NCI-H748 (cell line): Measurements from ENCODE around the gene SYNC.
"Not testable (repeated sequence)": the region's sequence is repeated elsewhere in the genome, so short reads cannot be mapped to it uniquely, and the experiment has no call there.

Experiments used
- DNase-seq: peaks from one replicate; lab custom pipeline; 2025; ENCODE audit not compliant: unreplicated experiment; lab: John Stamatoyannopoulos, UW

SYNC gene

DNA sequence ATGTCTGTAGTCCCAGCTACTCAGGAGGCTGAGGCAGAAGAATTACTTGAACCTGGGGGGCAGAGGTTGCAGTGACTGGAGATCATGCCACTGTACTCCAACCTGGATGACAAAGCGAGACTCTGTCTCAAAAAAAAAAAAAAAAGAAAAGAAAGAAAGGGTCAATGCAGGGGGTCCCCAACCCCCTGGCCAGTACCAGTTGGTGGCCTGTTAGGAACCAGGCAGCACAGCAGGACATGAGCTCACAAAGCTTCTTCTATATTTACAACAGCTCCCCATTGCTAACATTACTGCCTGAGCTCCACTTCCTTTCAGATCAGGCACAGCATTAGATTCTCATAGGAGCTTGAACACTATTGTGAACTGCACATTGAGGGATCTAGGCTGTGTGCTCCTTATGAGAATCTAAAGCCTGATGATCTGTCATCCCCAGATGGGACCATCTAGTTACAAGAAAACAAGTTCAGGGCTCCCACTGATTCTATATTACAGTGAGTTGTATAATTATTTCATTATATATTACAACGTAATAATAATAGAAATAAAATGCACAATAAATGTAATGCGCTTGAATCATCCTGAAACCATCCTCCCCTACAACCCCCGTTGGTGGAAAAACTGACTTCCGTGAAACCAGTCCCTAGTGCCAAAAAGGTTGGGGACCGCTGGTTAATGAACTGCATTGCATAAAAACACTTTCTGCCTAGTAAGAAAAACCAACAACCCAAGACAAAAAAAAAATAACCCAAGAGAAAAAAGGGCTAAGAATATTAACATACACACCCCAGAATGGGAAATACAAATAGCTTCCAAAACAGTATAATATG, 55.0 kb downstream of the SYNC start:
- DNase-seq: no peak

DNA sequence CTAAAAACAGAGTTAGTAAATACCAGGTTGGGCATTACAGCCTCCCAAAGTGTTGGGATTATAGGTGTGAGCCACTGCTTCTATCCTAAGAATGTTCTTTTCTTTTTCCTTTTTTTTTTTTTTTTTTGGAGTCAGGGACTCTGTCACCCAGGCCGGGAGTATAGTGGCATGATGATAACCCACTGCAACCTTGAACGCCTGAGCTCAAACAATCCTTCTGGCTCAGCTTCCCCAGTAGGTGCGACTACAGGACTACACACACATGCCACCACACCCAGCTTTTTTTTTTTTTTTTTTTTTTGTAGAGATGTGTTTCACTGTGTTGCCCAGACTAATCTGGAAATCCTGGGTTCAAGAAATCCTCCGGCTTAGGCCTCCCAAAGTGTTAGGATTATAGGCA, 58.1 kb downstream of the SYNC start:
- no peak for DNase-seq

DNA sequence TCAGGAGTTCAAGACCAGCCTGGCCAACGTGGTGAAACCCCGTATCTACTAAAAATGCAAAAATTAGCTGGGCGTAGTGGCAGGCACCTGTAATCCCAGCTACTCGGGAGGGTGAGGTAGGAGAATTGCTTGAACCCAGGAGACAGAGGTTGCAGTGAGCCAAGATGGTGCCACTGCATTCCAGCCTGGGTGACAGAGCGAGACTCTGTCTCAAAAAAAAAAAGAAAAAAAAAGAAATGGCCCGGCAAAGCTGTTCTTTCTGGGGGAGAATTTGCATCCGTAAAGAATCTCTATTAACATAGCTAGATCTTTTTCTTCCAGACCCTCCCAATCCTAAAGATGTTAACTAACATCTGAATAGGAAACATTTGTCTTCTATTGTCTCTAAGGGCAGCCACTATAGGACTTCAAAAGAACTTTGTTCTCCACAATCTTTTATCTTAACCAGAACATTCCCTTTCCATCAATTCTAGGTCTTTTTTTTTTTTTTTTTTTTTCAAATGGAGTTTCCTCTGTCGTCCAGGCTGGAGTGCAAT, 60.2 kb downstream of the SYNC start:
- not testable (repeated sequence) for DNase-seq

DNA sequence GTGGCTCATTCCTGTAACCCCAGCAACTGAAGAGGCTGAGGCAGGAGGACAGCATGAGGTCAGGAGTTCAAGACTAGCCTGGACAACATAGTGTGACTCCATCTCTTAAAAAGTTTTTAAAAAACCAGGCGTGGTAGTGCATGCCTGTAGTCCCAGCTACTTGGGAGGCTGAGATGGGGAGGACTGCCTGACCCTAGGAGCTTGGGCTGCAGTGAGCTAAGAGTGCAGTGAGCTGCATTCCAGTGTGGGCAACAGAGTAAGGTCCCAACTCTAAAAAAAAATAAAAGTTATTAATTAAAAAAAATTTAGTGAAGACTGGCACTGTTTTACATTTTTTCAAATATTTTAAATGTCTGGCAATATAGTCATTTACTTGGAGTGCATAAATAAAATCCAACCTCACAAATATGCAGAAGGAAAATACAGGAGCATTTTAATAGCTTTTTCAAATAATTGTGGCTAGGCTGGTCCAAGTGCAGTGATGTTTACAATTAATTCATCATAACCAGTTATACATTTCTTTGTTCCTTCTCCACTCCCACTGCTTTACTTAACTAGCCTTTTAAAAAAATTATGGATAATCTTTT, 63.0 kb downstream of the SYNC start:
- DNase-seq: no peak

DNA sequence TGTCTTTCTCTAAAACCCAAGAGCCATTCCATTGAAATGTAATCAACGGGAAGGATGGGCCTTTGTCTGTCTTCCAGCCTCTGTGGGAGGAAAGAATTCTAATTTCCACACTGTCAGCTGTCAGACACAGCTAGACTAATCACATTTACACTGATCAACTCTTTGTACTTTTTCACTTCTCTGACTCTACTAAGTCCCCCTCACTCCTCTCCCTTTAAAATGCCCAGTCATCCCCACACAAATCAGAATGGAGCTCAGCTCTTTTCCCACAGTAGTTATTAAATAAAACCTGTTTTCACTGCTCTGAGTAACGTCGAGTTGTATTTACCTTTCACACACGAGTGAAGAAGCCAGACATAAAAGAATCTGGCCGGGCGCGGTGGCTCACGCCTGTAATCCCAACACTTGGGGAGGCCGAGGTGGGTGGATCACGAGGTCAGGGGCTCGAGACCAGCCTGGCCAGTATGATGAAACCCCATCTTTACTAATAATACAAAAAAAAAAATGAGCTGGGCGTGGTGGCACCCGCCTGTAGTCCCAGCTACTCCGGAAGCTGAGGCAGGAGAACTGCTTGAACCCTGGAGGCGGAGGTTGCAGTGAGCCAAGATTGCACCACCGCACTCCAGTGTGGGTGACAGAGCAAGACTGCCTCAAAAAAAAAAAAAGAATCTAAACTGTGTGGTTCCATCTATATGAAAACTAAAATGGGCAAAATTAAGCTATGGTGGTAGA, 65.5 kb downstream of the SYNC start:
- DNase-seq: no peak

DNA sequence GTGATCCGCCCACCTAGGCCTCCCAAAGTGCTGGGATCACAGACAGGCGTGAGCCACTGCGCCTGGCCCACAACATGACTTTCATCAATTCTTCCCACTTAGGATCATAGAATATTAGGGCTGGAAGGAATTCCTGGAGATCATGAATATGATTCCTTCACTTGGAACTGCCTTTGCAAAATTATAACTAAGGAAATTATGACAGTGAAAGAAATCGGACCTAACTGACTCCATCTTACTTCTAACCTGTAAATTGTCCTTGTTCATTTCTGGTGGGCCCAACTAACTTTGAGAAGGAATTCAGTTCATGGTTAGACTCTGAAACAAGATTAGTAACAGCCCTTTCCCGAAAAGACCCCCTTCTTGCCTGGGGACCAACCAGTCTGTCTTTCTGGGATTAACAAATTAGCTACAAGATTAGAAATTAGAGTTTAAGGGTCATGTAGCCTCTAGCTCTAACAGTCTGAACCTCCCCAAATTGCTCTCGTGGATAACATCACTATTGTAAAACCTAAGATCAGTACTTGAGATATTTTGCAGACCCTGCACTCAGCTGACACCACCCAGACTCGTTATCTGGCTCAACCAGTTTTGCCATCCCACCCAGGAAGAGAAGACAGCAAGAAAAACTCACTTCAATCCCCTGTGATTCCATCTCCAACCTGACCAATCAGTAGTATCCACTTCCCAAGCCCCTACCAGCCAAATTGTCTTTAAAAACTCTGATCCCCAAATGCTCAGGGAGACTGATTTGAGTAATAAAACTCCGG, 66.9 kb downstream of the SYNC start:
- DNase-seq: no peak

DNA sequence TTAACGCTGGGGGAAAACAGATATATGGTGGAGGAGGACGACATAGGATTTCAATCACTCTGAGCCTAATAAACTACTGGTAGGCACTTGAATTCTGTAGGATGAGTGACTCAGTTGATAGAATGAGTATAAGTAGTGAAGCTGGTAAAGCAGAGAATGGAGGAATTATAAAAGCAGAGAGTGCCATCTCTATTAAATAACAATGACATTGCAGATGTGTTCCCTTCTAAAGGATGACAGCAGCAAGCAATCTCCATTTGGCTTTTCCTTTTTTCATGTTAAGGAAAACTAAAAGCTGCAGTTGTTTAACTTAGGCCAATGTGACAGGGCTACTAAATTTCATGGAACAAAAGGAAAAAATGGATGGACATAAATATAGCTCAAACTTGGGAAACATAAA, 69.7 kb downstream of the SYNC start:
- no peak for DNase-seq

DNA sequence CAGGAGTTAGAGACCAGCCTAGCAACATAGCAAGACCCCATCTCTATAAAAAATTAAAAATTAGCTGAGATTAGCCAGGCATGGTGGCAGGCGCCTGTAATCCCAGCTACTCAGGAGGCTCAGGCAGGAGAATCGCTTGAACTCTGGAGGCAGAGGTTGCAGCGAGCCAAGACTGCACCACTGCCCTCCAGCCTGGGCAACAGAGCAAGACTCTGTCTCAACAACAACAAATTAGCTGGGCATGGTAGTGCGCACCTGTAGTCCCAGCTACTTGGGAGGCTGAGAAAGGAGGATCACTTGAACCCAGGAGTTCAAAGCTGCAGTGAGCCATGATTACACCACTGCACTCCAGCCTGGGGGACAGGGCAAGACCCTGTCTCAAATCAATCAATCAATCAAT, 72.4 kb downstream of the SYNC start:
- not testable (repeated sequence) for DNase-seq
